RPMI7951 (cell line): ENCODE data around the gene RAB3GAP1. TPM values are rescaled to one million over a fixed set of nuclear protein-coding genes. Genes with fewer than 3 reads are reported as not detected.
"Not testable (repeated sequence)": the region's sequence is repeated elsewhere in the genome, so short reads cannot be mapped to it uniquely, and the experiment has no call there.

ENCODE experiments used
- DNase-seq: peaks from one replicate; pipeline ENCODE4 v3.0.0-alpha.2; 2012; ENCODE audit warnings: low read depth
- total RNA-seq: library from RNA; depleted of rRNA; stranded (reverse); fragments of >200 nt; shearing (Covaris generic); gene quantifications from 2 replicates; pipeline ENCODE4 v1.2.3, GENCODE V29; 2014; rRNA removed

Gene RAB3GAP1
- total RNA-seq, result 36.1 and 39.2 TPM in 2 replicates

DNA sequence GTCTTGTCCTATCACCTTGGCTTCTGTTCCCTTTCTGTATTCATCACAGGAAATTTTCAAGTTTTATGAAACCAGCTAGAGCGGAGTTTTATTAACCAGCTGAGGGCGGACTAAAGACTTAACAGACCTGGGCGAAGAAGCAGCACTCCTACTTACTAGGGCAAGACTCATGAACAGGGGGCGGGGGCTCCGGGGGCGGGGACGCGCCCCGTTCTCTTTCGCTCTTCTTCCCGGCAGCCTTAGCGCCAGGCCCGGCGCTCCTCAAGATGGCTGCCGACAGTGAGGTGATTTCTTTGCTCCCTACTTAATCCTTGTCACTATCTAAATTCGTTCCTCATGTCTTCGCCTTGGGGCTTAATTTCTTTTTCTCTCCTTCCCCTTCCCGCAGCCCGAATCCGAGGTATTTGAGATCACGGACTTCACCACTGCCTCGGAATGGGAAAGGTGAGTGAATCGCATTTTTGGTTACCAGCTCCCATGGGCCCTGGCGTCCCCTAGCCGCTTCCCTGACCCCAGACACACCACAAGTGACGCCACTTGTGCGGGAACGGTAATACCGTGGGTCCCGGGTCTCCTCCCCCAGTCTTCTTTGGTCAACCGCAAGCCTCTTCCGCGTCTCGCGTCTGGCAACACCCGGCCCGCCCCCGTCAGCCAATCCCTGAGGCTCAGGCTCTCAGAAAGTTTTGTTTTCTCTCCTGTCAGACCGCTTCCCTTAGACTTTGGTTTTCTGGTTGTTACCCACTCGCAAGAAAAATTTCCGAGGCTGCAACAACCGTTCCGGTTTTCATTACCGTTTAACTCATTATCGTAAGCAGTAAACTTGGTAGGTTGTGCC, at the start of gene RAB3GAP1:
TSS of gene RAB3GAP1 (plus strand) at position 251 of the 835 bp plus-strand sequence. CDS start at position 267, 16 bp downstream.
- DNase-seq, result peak; percentile 84

DNA sequence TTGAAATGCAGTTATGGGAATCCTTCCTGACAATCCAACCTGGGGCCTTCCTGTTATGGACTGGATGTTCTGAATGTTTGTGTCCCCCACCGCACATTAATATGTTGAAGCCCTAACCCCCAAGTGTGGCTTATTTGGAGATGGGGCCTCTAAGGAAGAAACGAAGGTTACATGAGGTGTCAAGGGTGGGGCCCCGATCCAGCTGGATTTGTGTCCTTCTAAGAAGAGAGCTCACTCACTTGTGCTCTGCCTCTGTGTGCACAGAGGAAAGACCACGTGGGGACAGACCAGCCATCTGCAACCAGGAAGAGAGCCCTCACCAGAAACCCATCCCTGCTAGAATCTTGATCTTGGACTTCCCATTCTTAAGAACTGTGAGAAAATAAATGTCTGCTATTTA, 49.3 kb upstream of the RAB3GAP1 start:
- no peak for DNase-seq

DNA sequence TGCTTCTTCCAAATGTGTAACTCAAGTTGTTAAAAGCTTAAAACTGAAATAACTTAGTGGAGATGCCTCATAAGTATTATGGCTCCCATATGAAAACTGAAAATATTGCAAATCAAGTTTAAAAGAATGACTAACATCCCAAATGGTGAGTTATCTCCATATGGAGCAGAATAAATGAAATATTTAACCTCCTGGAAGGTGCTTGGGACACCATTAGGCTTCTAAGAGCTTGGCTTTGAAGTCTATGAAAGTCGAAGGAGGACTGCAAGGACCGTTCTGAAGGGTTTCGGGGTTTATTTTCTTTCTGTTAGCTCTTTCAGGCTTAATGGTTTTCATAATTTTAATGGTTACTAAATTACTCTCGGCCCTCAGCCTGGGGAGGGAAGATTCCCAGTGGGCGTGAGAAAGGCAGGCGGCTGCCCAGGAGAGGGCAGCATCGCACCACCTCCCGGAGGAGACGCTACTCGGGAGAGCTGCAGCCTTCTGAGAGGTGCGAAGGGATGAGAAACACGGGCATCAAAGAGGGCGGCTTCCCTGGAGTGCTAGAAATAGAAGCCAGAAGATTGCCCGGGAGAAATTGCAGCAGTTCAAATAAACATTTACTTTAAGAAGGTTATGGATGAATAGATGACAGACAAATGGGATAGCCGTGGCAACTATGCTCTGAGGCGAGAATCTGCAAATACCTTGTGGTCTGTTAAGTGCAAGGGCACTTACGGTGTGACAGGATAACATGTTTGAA, 47.9 kb upstream of the RAB3GAP1 start:
- DNase-seq, result peak; percentile 71

DNA sequence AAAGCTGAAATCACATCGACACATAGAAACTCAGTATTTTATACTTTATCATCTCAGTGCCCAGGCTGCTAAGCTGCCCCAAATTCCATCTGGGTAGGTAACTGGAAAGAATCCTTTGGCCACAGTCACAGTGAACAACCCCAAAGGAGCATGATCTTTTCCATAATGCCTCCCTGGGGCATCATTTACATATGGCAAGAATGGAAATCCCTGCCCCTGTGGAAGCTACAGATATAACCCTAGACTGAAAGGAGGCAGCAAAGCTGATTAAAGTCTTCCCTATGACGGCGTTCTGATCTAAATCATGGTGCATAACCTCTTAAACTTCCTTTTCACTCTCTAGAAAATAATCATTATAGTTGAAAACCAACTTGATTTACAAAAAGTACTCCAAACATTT, 46.3 kb upstream of the RAB3GAP1 start:
- no peak for DNase-seq

DNA sequence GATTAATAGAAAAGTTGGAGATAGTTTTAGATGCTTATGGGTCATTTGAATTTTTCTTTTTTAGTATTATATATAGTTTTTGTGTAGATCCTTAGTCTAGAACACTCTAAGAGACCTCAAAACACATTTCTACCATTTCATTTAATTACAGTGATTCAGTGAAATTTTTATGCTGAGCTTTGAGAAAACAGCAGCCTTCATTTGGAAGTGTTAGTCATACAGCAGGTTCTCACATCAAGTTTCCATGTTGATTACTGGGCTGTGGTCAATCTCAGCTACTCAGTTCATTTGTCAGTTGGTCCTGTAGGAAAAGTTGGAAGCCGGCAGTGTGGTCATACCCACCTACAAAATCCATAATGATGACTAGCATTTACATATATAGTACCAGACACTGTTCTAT, 42.8 kb upstream of the RAB3GAP1 start:
- DNase-seq, result peak; percentile 6

DNA sequence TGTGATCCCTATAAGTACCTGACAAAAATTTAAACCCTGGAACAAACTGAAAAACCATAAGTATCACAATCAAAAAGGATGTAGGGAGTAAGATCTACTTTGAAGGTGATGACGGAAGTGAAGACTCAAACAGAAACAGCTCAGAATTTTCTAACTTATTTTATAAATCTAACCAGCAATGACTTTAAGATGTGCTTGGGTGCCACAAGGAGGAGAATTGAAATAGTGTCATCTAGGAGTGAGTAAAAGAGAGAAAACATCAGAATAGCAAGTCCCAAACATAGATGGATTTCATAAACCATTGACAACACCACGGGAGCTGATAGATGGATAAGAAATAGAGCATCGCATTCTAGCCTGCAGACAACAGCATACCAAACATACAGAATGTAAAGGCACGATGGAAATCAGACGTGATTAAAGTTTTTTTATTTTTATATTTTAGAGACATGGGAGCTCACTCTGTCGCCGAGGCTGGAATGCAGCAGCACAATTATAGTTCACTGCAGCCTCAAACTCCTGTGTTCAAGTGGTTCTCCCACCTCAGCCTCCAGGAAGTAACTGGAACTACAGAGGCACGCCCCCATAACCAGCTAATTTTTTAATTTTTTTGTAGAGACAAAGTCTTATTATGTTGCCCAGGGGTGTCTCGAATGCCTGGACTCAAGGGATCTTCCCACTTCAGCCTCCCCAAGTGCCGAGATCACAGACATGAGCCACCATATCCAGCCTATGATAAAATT, 41.7 kb upstream of the RAB3GAP1 start:
- DNase-seq, result no peak

DNA sequence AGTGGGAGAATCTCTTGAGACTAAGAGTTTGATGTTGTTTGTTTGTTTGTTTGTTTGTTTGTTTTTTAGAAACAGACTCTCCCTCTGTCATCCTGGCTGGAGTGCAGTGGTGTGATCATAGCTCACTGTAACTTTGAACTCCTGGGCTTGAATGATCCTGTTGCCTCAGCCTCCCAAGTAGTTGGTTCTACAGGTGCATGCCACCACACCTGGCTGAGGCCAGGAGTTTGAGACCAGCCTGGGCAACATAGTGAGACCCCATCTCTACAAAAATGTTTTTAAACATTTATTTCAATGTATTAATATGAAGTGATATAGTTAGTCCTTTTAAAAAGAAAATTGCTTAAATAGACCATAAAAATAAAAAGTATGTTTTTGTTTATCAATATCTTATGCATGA, 40.5 kb upstream of the RAB3GAP1 start:
- no peak for DNase-seq

DNA sequence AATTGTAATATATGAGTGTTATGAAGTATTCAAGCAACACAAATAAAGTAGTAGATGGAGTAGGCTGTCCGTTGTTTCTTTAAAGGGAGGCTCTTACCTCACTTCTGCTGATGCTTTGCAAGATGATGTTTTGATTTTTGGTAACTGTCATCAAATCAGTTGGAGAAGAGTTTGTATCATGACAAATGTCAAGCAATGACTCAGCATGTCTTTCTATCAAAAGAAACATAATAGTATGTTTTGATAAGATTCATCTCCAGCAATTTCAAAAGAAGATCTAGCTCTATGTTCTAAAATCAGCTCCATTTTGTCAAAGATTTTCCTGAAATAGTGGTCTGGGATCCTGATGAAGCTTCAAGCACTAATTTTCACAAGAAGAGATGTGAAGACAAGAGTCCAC, 30.5 kb upstream of the RAB3GAP1 start:
- no peak for DNase-seq

DNA sequence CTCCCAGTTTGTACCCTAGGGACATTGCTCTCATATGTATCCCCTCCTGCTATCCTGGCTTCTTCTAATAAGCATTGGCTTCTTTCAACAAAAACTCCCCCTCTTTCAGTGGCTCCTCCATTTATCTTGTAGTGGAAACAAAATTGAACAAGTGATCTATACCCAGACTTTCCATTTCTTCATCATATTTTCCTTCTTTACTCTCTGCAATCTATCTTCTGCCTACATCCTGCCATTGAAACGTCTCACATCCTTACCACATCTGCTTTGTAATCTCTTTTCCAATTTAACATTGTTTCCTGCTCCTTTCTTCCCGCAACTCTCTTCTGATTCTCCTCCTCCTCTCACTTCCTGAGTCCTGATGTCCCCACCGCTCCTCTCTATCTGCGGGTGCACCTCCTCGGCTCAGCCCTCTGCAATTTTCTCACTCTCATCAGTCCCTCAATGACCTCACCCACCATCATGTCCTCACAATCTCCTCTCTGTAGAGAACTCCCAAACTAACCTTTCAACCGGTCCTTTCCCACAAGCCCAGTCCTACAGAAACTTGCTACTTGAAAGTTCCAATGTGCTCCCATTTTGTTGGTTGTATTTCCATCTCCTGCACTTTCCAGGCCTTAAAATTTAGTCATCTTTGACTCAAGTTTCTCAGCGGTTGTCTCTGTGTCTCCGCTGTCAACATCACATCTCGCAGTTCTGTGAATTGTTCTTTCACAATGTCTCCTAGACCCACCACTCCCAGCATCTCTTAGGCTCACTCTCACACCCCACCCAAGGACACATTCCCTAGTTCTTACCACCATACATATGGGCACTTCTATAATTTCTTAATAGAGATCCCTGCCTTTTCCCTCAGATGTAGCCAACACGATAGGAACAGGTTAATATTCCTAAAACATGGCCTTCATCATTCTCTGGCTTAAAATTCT, 28.9 kb upstream of the RAB3GAP1 start:
- no peak for DNase-seq

DNA sequence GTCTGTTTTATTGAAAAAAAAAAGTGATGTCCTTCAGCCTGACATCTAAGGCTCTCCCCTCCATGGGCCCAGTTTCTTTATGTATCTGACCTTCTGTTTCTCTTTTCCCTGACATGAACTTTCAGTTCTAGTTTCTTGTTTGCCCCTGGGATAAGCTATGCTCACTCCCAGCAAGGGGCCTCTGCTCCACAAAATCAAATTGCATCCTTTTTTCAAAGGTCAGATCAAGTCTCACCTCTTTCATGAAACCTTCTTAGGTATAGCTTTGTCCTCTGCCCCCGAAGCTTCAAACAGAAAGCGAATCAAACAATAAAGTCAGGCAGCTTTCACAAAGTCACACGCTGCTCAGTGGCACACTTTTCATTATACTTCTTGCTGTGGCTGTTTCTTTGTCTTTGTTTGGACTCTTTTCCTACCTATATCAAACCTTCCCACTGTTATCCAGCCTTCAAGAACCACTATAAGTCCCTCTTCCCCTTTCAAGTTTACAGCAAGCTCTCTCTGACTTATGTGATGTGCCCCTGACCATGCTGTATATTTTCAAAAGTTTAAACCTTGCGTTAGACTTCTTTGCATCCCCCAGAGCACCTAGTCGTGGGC, 28.1 kb upstream of the RAB3GAP1 start:
- DNase-seq, result no peak

DNA sequence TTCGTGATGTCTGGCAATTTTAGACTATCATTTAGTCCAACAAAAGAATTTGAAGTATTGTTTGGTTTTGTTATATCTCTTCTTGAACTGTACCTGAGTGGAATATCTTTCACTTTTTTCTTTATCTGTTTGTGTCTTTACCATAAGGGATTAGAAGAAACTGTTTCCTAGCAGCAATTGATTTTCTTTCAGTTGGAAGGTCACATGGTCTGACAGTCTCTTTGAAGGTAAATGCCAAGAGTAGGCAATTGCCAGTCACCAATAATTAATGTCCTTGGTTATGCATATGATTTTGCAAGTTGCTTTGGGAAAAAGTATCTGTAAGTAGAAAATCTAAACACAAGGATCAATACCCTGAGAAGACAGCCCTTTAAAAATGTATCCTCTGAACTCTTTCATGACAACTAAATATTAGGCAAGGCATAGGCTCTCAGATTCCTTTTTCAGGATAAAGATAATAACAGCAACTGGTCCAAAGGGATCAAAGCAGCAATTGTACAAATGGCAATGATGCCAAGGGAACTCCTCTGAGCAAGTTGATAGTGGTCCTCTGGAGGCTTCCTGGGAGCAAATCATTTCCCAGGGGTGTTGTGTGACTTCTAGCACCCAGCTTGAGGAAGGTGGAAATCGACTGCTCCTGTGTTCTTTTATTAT, 22.5 kb upstream of the RAB3GAP1 start:
- DNase-seq, result no peak

DNA sequence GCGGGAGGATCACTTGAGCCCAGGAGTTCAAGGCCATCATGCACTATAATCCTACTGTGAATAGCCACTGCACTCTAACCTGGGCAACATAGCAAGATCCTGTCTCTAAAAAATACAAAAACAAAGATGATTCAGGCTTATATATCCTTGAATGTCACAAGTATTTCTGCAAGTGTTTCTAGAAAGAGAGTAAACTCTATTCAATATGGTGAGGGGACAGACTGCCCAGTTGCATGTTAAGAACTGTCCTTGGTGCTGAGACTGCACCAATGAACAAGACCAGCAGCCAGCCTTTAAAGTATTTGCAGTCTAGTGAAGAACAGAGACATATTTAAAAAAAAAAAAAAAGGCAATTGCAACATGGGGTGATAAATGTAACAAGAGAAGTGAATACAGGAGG, 21.3 kb upstream of the RAB3GAP1 start:
- DNase-seq, result peak; percentile 52

DNA sequence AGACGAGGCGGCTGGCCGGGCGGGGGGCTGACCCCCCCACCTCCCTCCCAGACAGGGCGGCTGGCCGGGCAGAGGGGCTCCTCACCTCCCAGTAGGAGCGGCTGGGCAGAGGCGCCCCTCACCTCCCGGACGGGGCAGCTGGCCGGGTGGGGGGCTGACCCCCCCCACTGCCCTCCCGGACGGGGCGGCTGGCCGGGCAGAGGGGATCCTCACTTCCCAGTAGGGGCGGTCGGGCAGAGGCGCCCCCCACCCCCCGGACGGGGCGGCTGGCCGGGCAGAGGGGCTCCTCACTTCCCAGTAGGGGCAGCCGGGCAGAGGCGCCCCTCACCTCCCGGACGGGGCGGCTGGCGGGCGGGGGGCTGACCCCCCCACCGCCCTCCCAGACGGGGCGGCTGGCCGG, 18.9 kb upstream of the RAB3GAP1 start:
- DNase-seq, result not testable (repeated sequence)

DNA sequence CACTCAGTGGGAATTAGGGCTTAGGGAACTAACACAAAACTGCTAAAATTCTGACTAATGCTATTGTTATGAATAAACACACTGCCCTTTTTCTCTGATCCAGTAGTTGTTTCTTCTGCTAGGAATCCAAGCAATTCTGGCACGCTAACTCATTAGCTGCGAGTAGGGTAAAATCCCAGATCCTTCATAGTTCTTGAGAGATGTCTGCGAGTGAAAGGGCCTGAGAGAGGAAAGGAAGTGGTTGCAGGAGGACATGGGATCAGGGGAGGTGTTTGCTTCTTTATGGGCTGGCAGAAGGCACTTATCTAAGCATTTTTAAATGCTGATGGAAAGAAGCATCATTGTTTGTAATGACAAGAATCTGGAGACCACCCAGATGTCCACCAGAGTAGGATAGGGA, 14.3 kb upstream of the RAB3GAP1 start:
- no peak for DNase-seq

DNA sequence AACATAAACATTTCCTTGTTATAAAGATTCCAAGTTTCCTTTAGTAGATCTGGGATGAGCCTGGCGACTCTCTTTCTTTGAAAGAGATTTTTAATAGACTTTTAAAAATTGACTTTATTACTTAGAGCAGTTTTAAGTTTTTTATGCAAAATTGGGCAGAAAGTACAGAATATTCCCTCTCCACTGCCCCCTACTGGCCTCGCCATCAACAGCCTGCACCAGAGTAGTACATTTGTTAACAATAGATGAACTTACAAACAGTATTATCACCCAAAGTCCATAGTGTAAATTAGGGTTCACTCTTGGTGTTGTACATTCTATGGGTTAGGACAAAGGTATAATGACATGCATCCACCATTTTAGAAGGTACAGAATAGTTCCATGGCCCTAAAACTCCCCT, 8.7 kb upstream of the RAB3GAP1 start:
- DNase-seq, result no peak

DNA sequence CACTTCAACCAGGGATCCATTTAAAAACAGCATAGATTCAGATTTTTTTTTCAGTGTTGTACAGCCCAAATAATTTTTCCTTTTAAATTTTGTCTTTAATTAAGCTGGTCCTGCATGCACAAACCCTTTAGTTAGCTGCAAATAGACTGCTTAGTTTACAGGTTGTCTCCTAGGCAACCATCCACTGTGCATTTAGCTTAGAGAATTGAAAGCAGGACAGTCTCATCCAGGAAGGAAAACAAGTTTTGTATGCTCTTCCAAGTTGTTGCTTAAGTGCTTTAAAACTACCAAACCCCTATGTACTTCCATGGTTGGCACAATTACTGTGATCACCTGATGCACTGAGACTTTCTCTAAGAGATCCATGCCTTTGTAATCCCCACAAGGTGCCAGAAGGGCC, 4.8 kb upstream of the RAB3GAP1 start, which contains the start of gene MAP3K19:
TSS of gene MAP3K19 (minus strand) at position 148 of the 400 bp plus-strand sequence. CDS start 22,800 bp downstream, outside the sequence.
- DNase-seq, result no peak

DNA sequence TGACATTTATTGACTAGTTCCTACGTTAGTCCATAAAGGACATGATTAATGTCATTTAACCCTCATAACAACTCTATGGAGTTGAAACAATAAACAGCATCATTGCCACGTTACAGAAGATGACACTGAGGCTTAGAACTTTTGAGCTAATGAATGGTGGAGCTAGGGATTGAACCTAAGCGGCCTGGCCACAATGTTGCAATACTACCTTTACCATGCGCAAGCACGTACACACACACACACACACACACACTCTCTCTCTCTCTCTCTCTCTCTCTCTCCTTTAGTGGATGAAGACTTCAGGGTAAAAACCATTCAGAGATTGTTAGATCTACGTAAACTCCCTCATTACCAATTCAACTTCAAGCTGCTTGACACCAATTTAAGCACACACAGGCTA, 4.0 kb upstream of the RAB3GAP1 start:
- DNase-seq, result no peak

DNA sequence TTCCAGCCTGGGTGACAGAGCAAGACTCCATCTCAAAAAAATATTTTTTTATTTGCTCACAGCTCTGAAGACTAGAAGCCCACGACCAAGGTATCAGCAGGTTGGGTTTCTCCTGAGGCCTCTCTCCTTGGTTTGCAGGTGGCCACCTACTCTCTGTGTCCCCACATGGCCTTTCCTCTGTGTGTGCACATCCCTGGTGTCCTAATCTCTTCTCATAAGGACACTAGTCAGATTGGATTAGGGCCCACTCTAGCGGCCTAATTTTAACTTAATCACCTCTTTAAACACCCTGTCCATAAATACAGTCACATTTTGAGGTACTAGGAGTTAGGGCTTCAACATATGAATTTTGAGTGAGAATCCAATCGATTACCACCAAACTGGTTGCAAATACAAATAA, 2.0 kb upstream of the RAB3GAP1 start:
- no peak for DNase-seq

DNA sequence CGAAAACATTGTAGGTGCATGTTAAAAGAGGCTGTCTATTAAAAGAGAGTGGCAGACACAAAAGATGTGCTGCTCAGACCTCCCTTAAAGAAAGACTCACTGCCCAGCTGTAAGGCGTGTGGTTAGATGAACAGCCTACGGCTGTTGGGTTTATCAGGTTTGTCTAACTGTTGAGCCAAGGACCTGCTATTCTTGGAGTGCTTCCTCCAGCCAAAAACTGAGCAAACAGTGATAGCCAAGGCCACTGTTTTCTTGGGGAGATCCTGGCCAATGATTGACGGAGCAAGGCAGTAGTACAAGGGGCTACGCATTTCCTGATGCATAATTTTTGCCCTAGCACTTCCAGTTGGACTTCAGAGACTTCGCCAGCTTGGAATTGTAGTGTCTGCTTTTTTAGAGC, 1.4 kb upstream of the RAB3GAP1 start:
- no peak for DNase-seq

DNA sequence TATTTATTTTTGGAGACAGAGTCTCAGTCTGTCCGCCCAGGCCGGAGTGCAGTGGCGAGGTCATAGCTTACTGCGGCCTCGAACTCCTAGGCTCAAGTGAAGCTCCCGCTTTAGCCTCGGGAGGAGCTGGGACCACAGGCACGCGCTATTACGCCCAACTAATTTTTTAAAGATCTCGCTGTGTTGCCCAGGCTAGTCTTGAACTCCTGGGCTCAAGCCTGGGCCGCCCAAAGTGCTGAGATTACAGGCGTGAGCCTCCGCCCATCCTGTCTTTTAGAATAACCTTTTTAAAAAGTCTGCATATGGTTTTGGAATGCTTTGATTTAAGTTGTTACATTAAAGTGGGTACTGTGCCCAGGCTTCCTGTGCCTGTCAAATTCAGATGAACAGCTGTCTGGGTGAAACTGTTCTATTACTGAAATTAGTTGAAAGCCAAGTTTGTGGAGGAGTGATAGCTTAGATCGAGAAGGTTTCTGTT, 944 bp downstream of the RAB3GAP1 start:
- DNase-seq, result no peak
